ENCODE measurements around the gene HUNK. TPM values are rescaled to one million over a fixed set of nuclear protein-coding genes. Genes with fewer than 3 reads are reported as not detected.

The HUNK gene
- total RNA-seq, 2 donors from 2014 or later, result 5.8 to 8.4 TPM

DNA sequence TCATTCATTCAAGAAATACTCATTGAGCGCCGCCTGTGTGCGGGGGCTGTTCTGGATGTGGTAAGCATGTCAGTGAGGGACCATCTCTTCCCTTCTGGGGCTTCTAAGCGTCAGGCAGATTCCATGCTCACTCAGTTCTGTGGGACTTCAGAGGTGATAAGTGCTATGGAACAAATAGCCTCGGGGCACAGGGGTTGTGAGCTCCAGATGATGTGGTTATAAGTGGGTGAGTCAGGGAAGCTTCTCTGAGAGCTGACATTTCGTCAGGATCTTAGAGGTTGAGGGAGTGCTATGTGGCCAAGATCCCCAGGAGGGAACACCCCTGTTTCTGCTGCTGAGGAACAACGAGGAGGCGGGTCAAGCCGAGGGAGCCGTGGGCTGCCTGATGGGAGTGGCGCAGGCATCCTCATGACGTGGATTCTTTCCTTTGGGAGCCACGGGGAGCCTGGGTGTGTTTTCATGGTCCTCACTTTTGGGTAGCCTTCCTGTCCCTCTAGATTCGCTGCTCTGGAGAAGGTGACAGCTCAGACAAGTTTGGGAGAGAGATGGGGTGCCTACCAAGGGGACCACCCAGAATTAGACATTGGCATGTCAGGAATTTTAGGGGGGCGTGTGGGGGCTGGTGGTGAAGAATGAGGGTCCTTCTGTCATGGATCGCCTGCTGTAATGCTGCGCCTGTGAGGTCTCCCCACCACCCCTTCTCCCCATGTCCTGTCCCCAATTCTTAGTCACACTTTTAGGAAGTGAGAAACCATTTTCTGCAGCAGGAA is 38.5 kb downstream of the HUNK start:
- Histone ChIP-seq H3K4me1 (ENCODE audit: control insufficient read depth, insufficient read depth, low read length) (peaks cover 19% of the 10 kb centered on the region), H3K9ac (ENCODE audit: extremely low read depth, low read length, poor library complexity, severe bottlenecking) (no peak overlapping the region), H3K27ac (ENCODE audit: low read depth, low read length) (no peak overlapping the region), H3K4me3 (ENCODE audit: low read length) (no peak overlapping the region), H3K9me3 (ENCODE audit: control insufficient read depth, low read length) (no peaks in the 10 kb centered on the region), H3K36me3 (ENCODE audit: control insufficient read depth, insufficient read depth, low read length) (no peaks in the 10 kb centered on the region), H3K27me3 (ENCODE audit: control insufficient read depth, insufficient read depth, low read length, poor library complexity, severe bottlenecking) (no peaks in the 10 kb centered on the region)
- Mint-ChIP-seq H3K27ac (no peak overlapping the region), H3K9me3 (peaks cover 7% of the 10 kb centered on the region), H3K27me3 (ENCODE audit: insufficient read depth) (peaks cover 5% of the 10 kb centered on the region), H3K36me3 (ENCODE audit: low read depth) (peaks cover 1% of the 10 kb centered on the region), H3K4me3 (no peak overlapping the region), H3K4me1 (peaks cover 61% of the 10 kb centered on the region)
- TF ChIP-seq, protein P1, sequence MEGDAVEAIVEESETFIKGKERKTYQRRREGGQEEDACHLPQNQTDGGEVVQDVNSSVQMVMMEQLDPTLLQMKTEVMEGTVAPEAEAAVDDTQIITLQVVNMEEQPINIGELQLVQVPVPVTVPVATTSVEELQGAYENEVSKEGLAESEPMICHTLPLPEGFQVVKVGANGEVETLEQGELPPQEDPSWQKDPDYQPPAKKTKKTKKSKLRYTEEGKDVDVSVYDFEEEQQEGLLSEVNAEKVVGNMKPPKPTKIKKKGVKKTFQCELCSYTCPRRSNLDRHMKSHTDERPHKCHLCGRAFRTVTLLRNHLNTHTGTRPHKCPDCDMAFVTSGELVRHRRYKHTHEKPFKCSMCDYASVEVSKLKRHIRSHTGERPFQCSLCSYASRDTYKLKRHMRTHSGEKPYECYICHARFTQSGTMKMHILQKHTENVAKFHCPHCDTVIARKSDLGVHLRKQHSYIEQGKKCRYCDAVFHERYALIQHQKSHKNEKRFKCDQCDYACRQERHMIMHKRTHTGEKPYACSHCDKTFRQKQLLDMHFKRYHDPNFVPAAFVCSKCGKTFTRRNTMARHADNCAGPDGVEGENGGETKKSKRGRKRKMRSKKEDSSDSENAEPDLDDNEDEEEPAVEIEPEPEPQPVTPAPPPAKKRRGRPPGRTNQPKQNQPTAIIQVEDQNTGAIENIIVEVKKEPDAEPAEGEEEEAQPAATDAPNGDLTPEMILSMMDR (conservative IDR thresholded peaks at IDR 0.05), result no peak
- DNase-seq, result peak; percentile 49
- 94 to 100% methylated on average over 5 to 16 of the region's 17 CpGs for WGBS, 2 experiments (ENCODE audit: insufficient coverage in 1 of 2, insufficient read length in 1 of 2)

DNA sequence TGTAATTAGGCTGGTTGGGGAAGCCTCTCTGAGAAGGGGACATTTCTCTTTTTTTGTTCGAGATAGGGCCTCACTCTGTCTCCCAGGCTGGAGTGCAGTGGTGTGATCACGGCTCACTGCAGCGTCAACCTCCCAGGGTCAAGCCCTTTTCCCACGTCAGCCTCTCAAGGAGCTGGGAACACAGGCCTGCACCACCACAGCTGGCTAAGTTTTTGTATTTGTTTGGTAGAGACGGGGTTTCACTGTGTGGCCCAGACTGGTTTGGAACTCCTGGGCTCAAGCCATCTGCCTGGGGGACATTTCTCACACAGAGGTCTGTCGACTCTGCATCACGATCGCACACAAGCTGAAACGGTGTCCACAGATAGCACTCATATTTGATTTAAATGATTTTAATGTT is 39.7 kb downstream of the HUNK start:
- Histone ChIP-seq H3K4me1 (ENCODE audit: control insufficient read depth, insufficient read depth, low read length) (peaks cover 19% of the 10 kb centered on the region), H3K4me3 (ENCODE audit: low read length) (no peak overlapping the region), H3K36me3 (ENCODE audit: control insufficient read depth, insufficient read depth, low read length) (no peaks in the 10 kb centered on the region), H3K27ac (ENCODE audit: low read depth, low read length) (no peak overlapping the region), H3K27me3 (ENCODE audit: control insufficient read depth, insufficient read depth, low read length, poor library complexity, severe bottlenecking) (no peaks in the 10 kb centered on the region), H3K9me3 (ENCODE audit: control insufficient read depth, low read length) (peaks cover 8% of the 10 kb centered on the region), H3K9ac (ENCODE audit: extremely low read depth, low read length, poor library complexity, severe bottlenecking) (no peak overlapping the region)
- Mint-ChIP-seq H3K9me3 (peaks cover 4% of the 10 kb centered on the region), H3K27ac (no peak overlapping the region), H3K4me3 (no peak overlapping the region), H3K27me3 (ENCODE audit: insufficient read depth) (peaks cover 5% of the 10 kb centered on the region), H3K36me3 (ENCODE audit: low read depth) (peaks cover 4% of the 10 kb centered on the region), H3K4me1 (peaks cover 61% of the 10 kb centered on the region)
- WGBS, 2 experiments (ENCODE audit: insufficient coverage in 1 of 2, insufficient read length in 1 of 2), result 95 to 96% methylated on average over 6 to 9 of the region's 9 CpGs
- DNase-seq, result peak; percentile 49
- TF ChIP-seq, protein P1 (conservative IDR thresholded peaks at IDR 0.05), result no peak

DNA sequence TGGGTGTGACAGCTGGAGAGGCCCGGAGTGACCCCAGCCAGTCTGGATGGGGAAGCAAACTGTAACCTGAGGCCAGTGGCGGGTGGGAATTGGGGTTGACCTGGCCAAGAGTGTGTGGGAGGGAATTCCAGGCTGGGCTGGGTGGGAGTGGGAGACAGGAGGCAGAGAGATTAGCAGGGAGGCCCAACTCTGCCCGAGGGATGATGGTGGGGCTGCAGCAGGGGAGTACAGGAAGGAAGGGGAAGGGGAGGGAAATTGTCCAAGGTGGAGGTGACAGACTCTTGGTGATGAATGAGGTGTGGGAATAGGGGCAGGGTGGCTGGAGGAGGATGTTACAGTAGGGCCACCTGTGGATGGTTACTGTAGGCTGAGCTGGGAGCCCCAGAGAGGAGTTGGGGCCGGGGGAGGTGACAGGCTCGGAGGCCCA is 40.4 kb downstream of the HUNK start:
- Mint-ChIP-seq H3K36me3 (ENCODE audit: low read depth) (peaks cover 6% of the 10 kb centered on the region), H3K9me3 (peaks cover 6% of the 10 kb centered on the region), H3K4me3 (no peak overlapping the region), H3K27me3 (ENCODE audit: insufficient read depth) (peaks cover 5% of the 10 kb centered on the region), H3K4me1 (peaks cover 60% of the 10 kb centered on the region), H3K27ac (peak overlapping the region; percentile 35)
- H3K4me1 ChIP-seq (ENCODE audit: control insufficient read depth, insufficient read depth, low read length), result peaks cover 19% of the 10 kb centered on the region
- H3K4me3 ChIP-seq (ENCODE audit: low read length), result no peak overlapping the region
- peak; percentile 58 for DNase-seq
- no peaks in the 10 kb centered on the region for H3K27me3 ChIP-seq (ENCODE audit: control insufficient read depth, insufficient read depth, low read length, poor library complexity, severe bottlenecking)
- H3K27ac ChIP-seq (ENCODE audit: low read depth, low read length), result no peak overlapping the region
- TF ChIP-seq, protein P1 (conservative IDR thresholded peaks at IDR 0.05), result no peak
- no peak overlapping the region for H3K9ac ChIP-seq (ENCODE audit: extremely low read depth, low read length, poor library complexity, severe bottlenecking)
- peaks cover 14% of the 10 kb centered on the region for H3K9me3 ChIP-seq (ENCODE audit: control insufficient read depth, low read length)
- no peaks in the 10 kb centered on the region for H3K36me3 ChIP-seq (ENCODE audit: control insufficient read depth, insufficient read depth, low read length)
- WGBS, 2 experiments (ENCODE audit: insufficient coverage in 1 of 2, insufficient read length in 1 of 2), result 86 to 89% methylated on average over 2 to 5 of the region's 5 CpGs
